ENCODE measurements around the gene ERO1B. TPM values are rescaled to one million over a fixed set of nuclear protein-coding genes. Genes with fewer than 3 reads are reported as not detected.

The ERO1B gene
- polyA plus RNA-seq, 1 of the 3 experiments (the other 2 are of a cell fraction), result 0.79 TPM

GRCh38 chr1:236211815-236212214 is 69.9 kb downstream of the ERO1B start (continued):
- no peak for TF ChIP-seq SIN3A (IDR thresholded peaks at IDR 0.05; ENCODE audit: borderline replicate concordance, low read depth, low read length)

- Histone ChIP-seq H3K9me2 (no peaks in the 10 kb centered on the region), H3K4me3 (ENCODE audit: low read depth in 2 of 2, low read length in 1 of 2) (no peak overlapping the region), H3K4me1 (ENCODE audit: control insufficient read depth in 1 of 2, insufficient read depth in 2 of 2, low read depth in 1 of 2, low read length in 1 of 2) (peaks cover 0 to 2% of the 10 kb centered on the region in 2 experiments; a peak in 1 of 4 replicates)
Observed at GRCh38 chr1:236209713-236210112, 72.0 kb downstream of the ERO1B start.

GRCh38 chr1:236209185-236209584 is 72.6 kb downstream of the ERO1B start:
- Histone ChIP-seq H3K9ac (no peak overlapping the region), H3K9me3 (no peaks in the 10 kb centered on the region), H3K4me1 (ENCODE audit: control insufficient read depth in 1 of 2, insufficient read depth in 2 of 2, low read depth in 1 of 2, low read length in 1 of 2) (peaks cover 0 to 2% of the 10 kb centered on the region in 2 experiments; a peak in 1 of 4 replicates), H3K27me3 (ENCODE audit: insufficient read depth) (no peaks in the 10 kb centered on the region), H3F3A (replicated peaks; ENCODE audit: insufficient read depth) (no peaks in the 10 kb centered on the region), H3K4me3 (ENCODE audit: low read depth in 2 of 2, low read length in 1 of 2) (no peak overlapping the region), H2AFZ (ENCODE audit: low read depth) (no peak overlapping the region), H3K4me2 (no peak overlapping the region), H3K79me2 (ENCODE audit: insufficient read depth) (no peaks in the 10 kb centered on the region), H3K27ac (ENCODE audit: low read depth in 2 of 2, low read length in 1 of 2) (no peak overlapping the region; a peak in 1 of 4 replicates), H3K36me3 (replicated peaks in 1 of 2; ENCODE audit: control insufficient read depth in 1 of 2, insufficient read depth in 2 of 2, low read length in 1 of 2) (peaks cover 14 to 16% of the 10 kb centered on the region in 2 experiments), H4K20me1 (ENCODE audit: insufficient read depth) (no peaks in the 10 kb centered on the region), H3K9me2 (no peaks in the 10 kb centered on the region)
- ChIA-PET CTCF (interaction anchor here (0.6 kb wide), 1 partner anchor 100 kb away, joined by 3 read pairs; no protein-coding TSS in a partner anchor), POLR2A (no interaction called here)
- TF ChIP-seq MAX (IDR thresholded peaks at IDR 0.05; ENCODE audit: low read depth) (no peak), TAF1 (IDR thresholded peaks at IDR 0.05; ENCODE audit: borderline replicate concordance, low read depth, low read length) (no peak), GATA2 (CRISPR knock-in tag; IDR thresholded peaks at IDR 0.05) (no peak), POLR2AphosphoS5 (IDR thresholded peaks at IDR 0.05; ENCODE audit: low read depth, low read length) (no peak), NFIC (IDR thresholded peaks at IDR 0.05; ENCODE audit: borderline replicate concordance) (no peak), USF1 (IDR thresholded peaks at IDR 0.05; ENCODE audit: borderline replicate concordance, low read depth) (no peak), RAD21 (IDR thresholded peaks at IDR 0.05; ENCODE audit: low read length) (no peak), FOXM1 (IDR thresholded peaks at IDR 0.05; ENCODE audit: low read depth) (no peak), ZBTB33 (IDR thresholded peaks at IDR 0.05; ENCODE audit: borderline replicate concordance, low read depth) (no peak), ELF1 (IDR thresholded peaks at IDR 0.05) (no peak), RXRA (IDR thresholded peaks at IDR 0.05; ENCODE audit: borderline replicate concordance, low read depth) (no peak), YY1 (IDR thresholded peaks at IDR 0.05; ENCODE audit: low read depth) (no peak), MEF2A (IDR thresholded peaks at IDR 0.05; ENCODE audit: borderline replicate concordance, low read depth) (no peak), MXI1 (IDR thresholded peaks at IDR 0.05; ENCODE audit: low read depth, low read length) (no peak), CHD2 (IDR thresholded peaks at IDR 0.05; ENCODE audit: low read length, partially characterized antibody) (no peak)
- no peak for DNase-seq
- WGBS (ENCODE audit: low lambda C conversion rate), result 54% methylated on average over 2 of the region's 2 CpGs

More at GRCh38 chr1:236209713-236210112, 72.0 kb downstream of the ERO1B start:
- H3K79me2 ChIP-seq (ENCODE audit: insufficient read depth), result no peaks in the 10 kb centered on the region
- H3K27me3 ChIP-seq (ENCODE audit: insufficient read depth), result no peaks in the 10 kb centered on the region
- DNase-seq, result no peak
- H3F3A ChIP-seq (replicated peaks; ENCODE audit: insufficient read depth), result no peaks in the 10 kb centered on the region
- H3K36me3 ChIP-seq (replicated peaks in 1 of 2; ENCODE audit: control insufficient read depth in 1 of 2, insufficient read depth in 2 of 2, low read length in 1 of 2), result peaks cover 14 to 16% of the 10 kb centered on the region in 2 experiments
- POLR2A ChIA-PET, result no interaction called here
- no peak overlapping the region for H3K9ac ChIP-seq
- CTCF ChIA-PET, result no interaction called here
- H3K9me3 ChIP-seq, result no peaks in the 10 kb centered on the region
- H2AFZ ChIP-seq (ENCODE audit: low read depth), result no peak overlapping the region
- H4K20me1 ChIP-seq (ENCODE audit: insufficient read depth), result no peaks in the 10 kb centered on the region
- no peak overlapping the region for H3K4me2 ChIP-seq
- TF ChIP-seq ZBTB33 (IDR thresholded peaks at IDR 0.05; ENCODE audit: borderline replicate concordance, low read depth) (no peak), MEF2A (IDR thresholded peaks at IDR 0.05; ENCODE audit: borderline replicate concordance, low read depth) (no peak), MXI1 (IDR thresholded peaks at IDR 0.05; ENCODE audit: low read depth, low read length) (no peak), RXRA (IDR thresholded peaks at IDR 0.05; ENCODE audit: borderline replicate concordance, low read depth) (no peak)
- no peak overlapping the region for H3K27ac ChIP-seq (ENCODE audit: low read depth in 2 of 2, low read length in 1 of 2)

Measured in SK-N-SH (cell line).